Progenitor cell of endocrine pancreas (in vitro differentiated cells): ENCODE data around the gene KRTAP10-6. TPM values are rescaled to one million over a fixed set of nuclear protein-coding genes. Genes with fewer than 3 reads are reported as not detected.
"Not testable (repeated sequence)": the region's sequence is repeated elsewhere in the genome, so short reads cannot be mapped to it uniquely, and the experiment has no call there.

Source experiments
- DNase-seq: peaks from one replicate; pipeline ENCODE4 v3.0.0; 2021; ENCODE audit warnings: low spot score; ENCODE audit not compliant: unreplicated experiment
- H3K27ac Mint-ChIP-seq: 2 replicates; pipeline ENCODE4 v1.8.0; 2021; ENCODE audit warnings: mild to moderate bottlenecking, moderate library complexity, mixed read lengths
- H3K27me3 Mint-ChIP-seq: 2 replicates; pipeline ENCODE4 v1.8.0; 2021; ENCODE audit warnings: mixed read lengths
- H3K36me3 Mint-ChIP-seq: 2 replicates; pipeline ENCODE4 v1.8.0; 2022; ENCODE audit warnings: mixed read lengths; ENCODE audit not compliant: insufficient read depth
- H3K4me1 Mint-ChIP-seq: 2 replicates; pipeline ENCODE4 v1.8.0; 2021; ENCODE audit warnings: low read depth, mixed read lengths
- H3K4me3 Mint-ChIP-seq: 2 replicates; pipeline ENCODE4 v1.8.0; 2021; ENCODE audit warnings: low read depth, mild to moderate bottlenecking, moderate library complexity, mixed read lengths
- H3K9me3 Mint-ChIP-seq: 2 replicates; pipeline ENCODE4 v1.8.0; 2021; ENCODE audit warnings: low read depth, mixed read lengths
- CTCF ChIP-seq: fragments of 200-600 bp; sonication (generic); IDR thresholded peaks from one replicate; pipeline ENCODE4 v1.5.0; 2021; ENCODE audit warnings: antibody characterized with exemption, mild to moderate bottlenecking; ENCODE audit not compliant: unreplicated experiment
- total RNA-seq: library from RNA; stranded (reverse); gene quantifications from 2 replicates; pipeline ENCODE4 v1.2.1, GENCODE V29; 2021

Gene KRTAP10-6
- total RNA-seq, 1 donor from 2014 or later = not detected

DNA sequence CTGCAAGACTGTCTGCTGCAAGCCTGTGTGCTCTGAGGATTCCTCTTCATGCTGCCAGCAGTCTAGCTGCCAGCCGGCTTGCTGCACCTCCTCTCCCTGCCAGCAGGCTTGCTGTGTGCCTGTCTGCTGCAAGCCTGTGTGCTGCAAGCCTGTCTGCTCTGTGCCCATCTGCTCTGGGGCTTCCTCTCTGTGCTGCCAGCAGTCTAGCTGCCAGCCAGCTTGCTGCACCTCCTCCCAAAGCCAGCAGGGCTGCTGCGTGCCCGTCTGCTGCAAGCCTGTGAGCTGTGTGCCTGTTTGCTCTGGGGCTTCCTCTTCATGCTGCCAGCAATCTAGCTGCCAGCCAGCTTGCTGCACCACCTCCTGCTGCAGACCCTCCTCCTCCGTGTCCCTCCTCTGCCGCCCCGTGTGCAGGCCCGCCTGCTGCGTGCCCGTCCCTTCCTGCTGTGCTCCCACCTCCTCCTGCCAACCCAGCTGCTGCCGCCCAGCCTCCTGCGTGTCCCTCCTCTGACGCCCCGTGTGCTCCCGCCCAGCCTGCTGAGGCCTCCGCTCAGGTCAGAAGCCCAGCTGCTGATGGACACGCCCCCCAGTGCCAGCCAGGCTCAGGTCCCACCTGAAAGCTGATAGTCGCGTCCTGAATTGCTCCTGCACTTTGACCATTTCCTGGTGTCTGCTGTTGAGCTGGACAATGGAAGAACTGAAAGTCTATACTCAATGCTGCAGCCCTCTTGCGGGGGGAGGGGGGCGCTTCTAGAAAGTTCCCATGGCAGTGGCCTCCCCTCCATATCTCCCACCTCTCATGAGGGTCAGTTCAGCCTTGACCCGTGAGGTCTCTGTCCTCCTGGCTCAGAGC is 17.6 kb downstream of the KRTAP10-6 start:
- no peak for DNase-seq
- peaks cover 23% of the 10 kb centered on the region for H3K9me3 Mint-ChIP-seq

DNA sequence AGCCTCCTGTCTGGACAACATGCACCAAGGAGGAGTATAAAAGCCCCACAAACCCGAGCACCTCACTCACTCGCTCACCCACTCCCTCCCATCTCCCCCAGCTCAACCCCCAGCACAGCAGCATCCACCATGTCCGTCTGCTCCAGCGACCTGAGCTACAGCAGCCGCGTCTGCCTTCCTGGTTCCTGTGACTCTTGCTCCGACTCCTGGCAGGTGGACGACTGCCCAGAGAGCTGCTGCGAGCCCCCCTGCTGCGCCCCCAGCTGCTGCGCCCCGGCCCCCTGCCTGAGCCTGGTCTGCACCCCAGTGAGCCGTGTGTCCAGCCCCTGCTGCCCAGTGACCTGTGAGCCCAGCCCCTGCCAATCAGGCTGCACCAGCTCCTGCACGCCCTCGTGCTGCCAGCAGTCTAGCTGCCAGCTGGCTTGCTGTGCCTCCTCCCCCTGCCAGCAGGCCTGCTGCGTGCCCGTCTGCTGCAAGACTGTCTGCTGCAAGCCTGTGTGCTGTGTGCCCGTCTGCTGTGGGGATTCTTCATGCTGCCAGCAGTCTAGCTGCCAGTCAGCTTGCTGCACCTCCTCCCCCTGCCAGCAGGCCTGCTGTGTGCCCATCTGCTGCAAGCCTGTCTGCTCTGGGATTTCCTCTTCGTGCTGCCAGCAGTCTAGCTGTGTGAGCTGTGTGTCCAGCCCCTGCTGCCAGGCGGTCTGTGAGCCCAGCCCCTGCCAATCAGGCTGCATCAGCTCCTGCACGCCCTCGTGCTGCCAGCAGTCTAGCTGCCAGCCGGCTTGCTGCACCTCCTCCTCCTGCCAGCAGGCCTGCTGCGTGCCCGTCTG is 18.5 kb downstream of the KRTAP10-6 start, which contains the start of gene KRTAP10-4:
KRTAP10-4 (plus strand) TSS at position 100 of the 827 bp plus-strand sequence; CDS start at position 130, 30 bp downstream.
- H3K36me3 Mint-ChIP-seq, H3K27me3 Mint-ChIP-seq, DNase-seq, H3K4me3 Mint-ChIP-seq, H3K4me1 Mint-ChIP-seq: not testable (repeated sequence)
- H3K27ac Mint-ChIP-seq = peak within 1 kb of the TSS; percentile 51
- peaks cover 23% of the 10 kb centered on the region for H3K9me3 Mint-ChIP-seq

More for the DNA sequence above, 17.6 kb downstream of the KRTAP10-6 start:
- no peaks in the 10 kb centered on the region for H3K36me3 Mint-ChIP-seq
- H3K27me3 Mint-ChIP-seq = no peaks in the 10 kb centered on the region
- H3K27ac Mint-ChIP-seq = peak overlapping the region; percentile 19
- H3K4me3 Mint-ChIP-seq = no peak overlapping the region
- peaks cover 3% of the 10 kb centered on the region for H3K4me1 Mint-ChIP-seq
- no peak for TF ChIP-seq CTCF

DNA sequence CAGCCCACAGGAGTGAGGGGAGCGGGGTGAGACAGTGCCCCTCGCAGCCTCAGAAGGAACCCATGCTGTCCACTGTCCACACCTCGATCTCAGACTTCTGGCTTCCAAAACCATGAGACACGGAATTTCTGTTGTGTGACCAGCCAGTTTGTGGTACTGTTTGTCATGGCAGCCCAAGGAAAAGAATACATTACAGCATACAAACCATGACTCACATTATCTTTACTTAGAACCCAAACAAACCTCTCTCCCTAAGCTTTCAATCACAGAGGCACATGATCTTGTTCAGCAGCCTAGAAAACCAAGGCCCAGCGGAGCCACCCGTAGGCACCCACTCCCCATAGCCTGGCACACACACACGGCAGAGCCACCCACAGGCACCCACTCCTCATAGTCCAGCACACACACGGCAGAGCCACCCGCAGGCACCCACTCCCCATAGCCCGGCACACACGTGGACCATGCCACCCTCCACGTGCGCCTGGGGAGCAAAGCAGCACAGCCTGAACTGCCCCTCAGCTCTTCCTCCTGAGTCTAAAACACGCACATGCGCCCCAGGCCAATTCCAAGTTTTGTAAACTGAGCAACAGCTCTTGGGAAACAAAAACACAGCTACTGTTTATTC is 19.2 kb downstream of the KRTAP10-6 start:
- Mint-ChIP-seq H3K4me3 (no peak overlapping the region), H3K9me3 (peaks cover 21% of the 10 kb centered on the region), H3K27me3 (no peaks in the 10 kb centered on the region), H3K36me3 (no peaks in the 10 kb centered on the region), H3K4me1 (peaks cover 3% of the 10 kb centered on the region), H3K27ac (peak overlapping the region; percentile 51)
- no peak for DNase-seq
- no peak for TF ChIP-seq CTCF

DNA sequence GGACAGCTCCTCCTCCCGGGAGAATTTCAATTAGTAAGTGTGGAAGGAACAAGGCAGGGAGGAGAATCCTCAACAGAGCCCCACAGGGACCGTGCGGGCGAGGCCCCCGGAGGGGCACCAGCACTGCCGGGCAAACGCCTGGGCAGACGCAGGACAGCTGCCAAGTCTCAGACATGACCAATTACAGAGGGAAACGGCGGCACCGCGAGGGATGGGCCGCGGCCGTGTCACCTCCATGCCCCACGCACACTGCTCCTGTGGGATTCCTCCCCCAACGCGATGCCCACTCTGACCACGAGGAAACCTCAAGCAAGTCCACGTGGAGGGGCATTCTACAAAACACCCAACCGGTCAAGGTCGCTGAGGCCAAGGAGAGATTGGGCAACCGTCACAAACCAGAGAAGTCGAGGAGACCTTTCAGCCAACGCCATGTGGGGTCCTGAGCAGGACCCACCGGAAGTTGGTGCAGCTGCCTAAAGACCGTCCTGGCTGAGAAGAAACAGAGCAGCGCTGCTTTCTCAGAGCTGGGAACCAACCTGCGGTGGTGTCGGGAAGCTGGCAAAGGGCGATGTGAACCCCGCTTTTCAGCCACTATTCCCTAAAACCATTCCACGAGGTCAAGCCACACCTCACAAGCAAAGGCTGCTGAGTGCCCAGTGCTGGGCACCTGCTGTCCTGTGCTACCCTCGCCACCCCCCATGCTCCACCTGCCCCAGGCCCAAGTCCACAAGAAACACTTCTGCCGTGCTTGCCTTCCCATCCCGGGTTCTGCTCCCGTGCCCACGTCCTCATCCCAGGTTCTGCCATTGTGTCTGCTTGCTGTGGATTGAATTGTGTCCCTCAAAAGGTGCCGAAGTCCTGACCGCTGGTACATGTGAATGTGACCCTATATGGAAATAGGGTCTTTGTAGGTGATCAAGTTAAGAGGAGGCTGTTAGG is 20.2 kb downstream of the KRTAP10-6 start:
- no peak for DNase-seq
- no peaks in the 10 kb centered on the region for H3K27me3 Mint-ChIP-seq
- H3K27ac Mint-ChIP-seq = no peak overlapping the region
- peaks cover 3% of the 10 kb centered on the region for H3K4me1 Mint-ChIP-seq
- H3K4me3 Mint-ChIP-seq = no peak overlapping the region
- no peak for TF ChIP-seq CTCF
- peaks cover 15% of the 10 kb centered on the region for H3K9me3 Mint-ChIP-seq
- no peaks in the 10 kb centered on the region for H3K36me3 Mint-ChIP-seq

GRCh38 chr21:44571296-44571695 is 21.0 kb downstream of the KRTAP10-6 start:
- H3K27me3 Mint-ChIP-seq = no peaks in the 10 kb centered on the region
- DNase-seq = no peak
- TF ChIP-seq CTCF = no peak
- peaks cover 3% of the 10 kb centered on the region for H3K4me1 Mint-ChIP-seq
- H3K36me3 Mint-ChIP-seq = no peaks in the 10 kb centered on the region
- no peak overlapping the region for H3K4me3 Mint-ChIP-seq
- H3K27ac Mint-ChIP-seq = no peak overlapping the region
- peaks cover 10% of the 10 kb centered on the region for H3K9me3 Mint-ChIP-seq
